ENCODE data around the gene DIPK1A.

DIPK1A gene

DNA sequence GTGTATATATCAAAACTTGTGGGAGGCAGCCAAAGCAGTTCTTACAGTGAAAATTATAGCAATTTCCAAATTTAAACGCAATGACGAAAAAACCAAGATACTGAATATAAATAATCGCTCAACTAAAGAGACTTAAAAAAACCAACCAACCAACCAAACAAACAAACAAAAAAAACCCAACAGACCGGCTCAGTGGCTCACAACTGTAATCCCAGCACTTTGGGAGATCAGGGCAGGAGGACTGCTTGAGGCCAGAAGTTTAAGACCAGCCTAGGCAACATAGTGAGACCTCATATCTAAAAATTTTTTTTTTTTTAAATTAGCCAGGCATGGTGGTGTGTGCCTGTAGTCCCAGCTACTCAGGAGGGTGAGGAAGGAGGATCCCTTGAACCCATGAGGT lies 106.0 kb downstream of the DIPK1A start:
- Histone ChIP-seq H3K4me1 (ENCODE audit: insufficient read depth, insufficient read length) (no peaks in the 10 kb centered on the region), H3K27me3 (ENCODE audit: insufficient read depth, insufficient read length) (no peaks in the 10 kb centered on the region), H3K4me3 (ENCODE audit: insufficient read length, low read depth) (no peak overlapping the region), H3K36me3 (ENCODE audit: insufficient read depth, insufficient read length, low read length) (no peaks in the 10 kb centered on the region), H3K9ac (ENCODE audit: insufficient read length, low read depth) (no peak overlapping the region), H3K9me3 (ENCODE audit: insufficient read depth, low read length) (no peaks in the 10 kb centered on the region)
- DNase-seq (ENCODE audit: low read depth, low spot score), result no peak
- TF ChIP-seq ZNF274 (IDR thresholded peaks at IDR 0.05; ENCODE audit: low read depth, low read length) (no peak), YY1 (IDR thresholded peaks at IDR 0.05; ENCODE audit: insufficient read depth, insufficient read length) (no peak), SUZ12 (IDR thresholded peaks at IDR 0.05; ENCODE audit: extremely low read depth, insufficient read depth, insufficient read length) (no peak)

DNA sequence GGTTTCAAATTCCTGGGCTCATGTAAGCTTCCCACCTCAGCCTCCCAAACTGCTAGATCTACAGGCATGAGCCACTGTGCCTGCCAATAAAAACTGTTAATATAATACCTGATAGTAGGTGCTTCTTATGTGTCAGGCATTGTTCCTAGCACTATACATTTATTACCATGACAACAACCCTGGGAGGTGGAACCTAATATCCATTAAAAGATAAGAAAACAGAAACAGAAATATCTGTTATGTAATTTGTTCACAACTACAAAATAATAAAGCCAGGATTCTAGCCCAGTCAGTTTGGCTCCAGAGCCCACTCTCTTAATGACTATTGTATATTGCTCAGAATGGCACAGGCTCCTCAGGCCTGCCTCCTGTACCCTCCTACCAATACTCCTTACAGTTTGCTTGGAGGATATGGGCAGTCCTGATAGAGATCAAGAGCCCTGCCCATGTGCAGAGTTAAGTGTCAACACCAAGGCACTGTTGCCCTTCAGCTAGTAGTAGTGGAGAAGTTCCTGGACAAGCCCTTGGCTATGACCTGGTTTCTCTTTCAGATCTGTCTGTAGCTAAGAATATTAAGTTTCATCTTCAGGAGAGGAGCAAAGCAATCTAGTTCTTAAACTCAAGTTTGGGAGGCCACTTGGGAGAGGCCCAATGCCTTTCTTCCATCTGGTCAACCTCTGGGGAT lies 107.0 kb downstream of the DIPK1A start:
- peaks cover 2% of the 10 kb centered on the region for H3K36me3 ChIP-seq (ENCODE audit: insufficient read depth, insufficient read length, low read length)
- H3K4me3 ChIP-seq (ENCODE audit: insufficient read length, low read depth), result no peak overlapping the region
- TF ChIP-seq YY1 (IDR thresholded peaks at IDR 0.05; ENCODE audit: insufficient read depth, insufficient read length), result no peak
- H3K9me3 ChIP-seq (ENCODE audit: insufficient read depth, low read length), result no peaks in the 10 kb centered on the region
- no peak overlapping the region for H3K9ac ChIP-seq (ENCODE audit: insufficient read length, low read depth)
- no peaks in the 10 kb centered on the region for H3K27me3 ChIP-seq (ENCODE audit: insufficient read depth, insufficient read length)
- DNase-seq (ENCODE audit: low read depth, low spot score), result no peak
- no peaks in the 10 kb centered on the region for H3K4me1 ChIP-seq (ENCODE audit: insufficient read depth, insufficient read length)

DNA sequence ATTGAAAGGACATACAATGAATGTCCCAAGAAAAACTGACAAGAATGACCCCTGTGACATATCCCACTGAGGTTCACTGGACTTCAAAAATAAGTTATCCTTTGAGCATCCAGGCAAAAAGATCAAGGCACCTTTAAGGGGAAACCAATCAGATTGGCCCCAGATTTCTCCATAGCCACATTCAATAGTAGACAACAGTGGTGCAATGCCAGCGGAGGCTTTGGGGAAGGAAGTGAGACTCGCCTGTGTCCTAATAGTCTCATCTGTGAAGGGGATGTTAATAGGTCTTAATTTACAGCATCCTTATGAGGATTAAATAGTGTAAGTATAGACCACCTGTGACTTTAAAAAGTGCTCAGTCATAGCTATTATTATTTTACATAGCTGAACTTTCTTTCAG lies 108.0 kb downstream of the DIPK1A start:
- H3K27me3 ChIP-seq (ENCODE audit: insufficient read depth, insufficient read length), result no peaks in the 10 kb centered on the region
- H3K4me3 ChIP-seq (ENCODE audit: insufficient read length, low read depth), result no peak overlapping the region
- H3K9me3 ChIP-seq (ENCODE audit: insufficient read depth, low read length), result no peaks in the 10 kb centered on the region
- H3K4me1 ChIP-seq (ENCODE audit: insufficient read depth, insufficient read length), result no peaks in the 10 kb centered on the region
- no peak for TF ChIP-seq YY1 (IDR thresholded peaks at IDR 0.05; ENCODE audit: insufficient read depth, insufficient read length)
- TF ChIP-seq SUZ12 (IDR thresholded peaks at IDR 0.05; ENCODE audit: extremely low read depth, insufficient read depth, insufficient read length), result no peak
- no peak for TF ChIP-seq ZNF274 (IDR thresholded peaks at IDR 0.05; ENCODE audit: low read depth, low read length)
- H3K36me3 ChIP-seq (ENCODE audit: insufficient read depth, insufficient read length, low read length), result peaks cover 2% of the 10 kb centered on the region
- no peak overlapping the region for H3K9ac ChIP-seq (ENCODE audit: insufficient read length, low read depth)
- DNase-seq (ENCODE audit: low read depth, low spot score), result no peak

DNA sequence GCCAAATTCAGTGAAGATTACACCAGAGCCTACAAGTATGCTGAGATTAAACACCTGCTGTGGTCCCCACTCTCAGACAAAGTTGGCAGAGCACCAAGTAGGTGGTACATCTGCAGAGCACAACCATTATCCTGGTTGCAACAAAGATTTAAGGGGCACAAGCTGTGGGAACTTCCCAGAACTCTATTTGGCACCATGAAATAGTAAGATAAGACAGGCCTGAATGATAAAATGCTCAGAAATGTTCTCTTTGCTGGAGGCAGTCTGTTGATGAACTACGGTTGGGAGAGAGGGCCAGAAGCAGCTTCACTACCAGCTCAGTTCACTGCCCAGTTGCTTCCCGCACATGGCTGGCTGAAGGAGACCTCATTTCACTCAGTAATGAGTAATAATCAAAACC lies 109.5 kb downstream of the DIPK1A start:
- Histone ChIP-seq H3K4me3 (ENCODE audit: insufficient read length, low read depth) (no peak overlapping the region), H3K9ac (ENCODE audit: insufficient read length, low read depth) (no peak overlapping the region), H3K27me3 (ENCODE audit: insufficient read depth, insufficient read length) (no peaks in the 10 kb centered on the region), H3K36me3 (ENCODE audit: insufficient read depth, insufficient read length, low read length) (peaks cover 2% of the 10 kb centered on the region), H3K9me3 (ENCODE audit: insufficient read depth, low read length) (no peaks in the 10 kb centered on the region), H3K4me1 (ENCODE audit: insufficient read depth, insufficient read length) (no peaks in the 10 kb centered on the region)
- no peak for TF ChIP-seq SUZ12 (IDR thresholded peaks at IDR 0.05; ENCODE audit: extremely low read depth, insufficient read depth, insufficient read length)
- no peak for TF ChIP-seq YY1 (IDR thresholded peaks at IDR 0.05; ENCODE audit: insufficient read depth, insufficient read length)
- TF ChIP-seq ZNF274 (IDR thresholded peaks at IDR 0.05; ENCODE audit: low read depth, low read length), result no peak
- DNase-seq (ENCODE audit: low read depth, low spot score), result no peak

DNA sequence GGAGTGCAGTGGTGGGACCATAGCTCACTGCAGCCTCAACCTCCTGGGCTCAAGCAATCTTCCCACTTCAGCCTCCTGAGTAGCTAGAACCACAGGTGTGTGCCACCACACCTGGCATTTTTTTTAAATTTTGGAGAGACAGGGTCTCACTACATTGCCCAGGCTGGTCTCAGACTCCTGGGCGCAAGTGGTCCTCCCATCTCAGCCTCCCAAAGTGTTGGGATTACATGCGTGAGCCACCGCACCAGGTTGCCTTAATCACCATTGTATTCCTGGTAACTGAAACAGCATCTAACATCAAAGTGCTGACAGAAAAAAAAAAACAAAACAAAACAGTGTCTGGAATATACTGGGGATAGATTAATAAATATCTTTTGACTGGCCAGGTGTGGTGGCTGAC lies 111.2 kb downstream of the DIPK1A start:
- Histone ChIP-seq H3K4me1 (ENCODE audit: insufficient read depth, insufficient read length) (no peaks in the 10 kb centered on the region), H3K27me3 (ENCODE audit: insufficient read depth, insufficient read length) (no peaks in the 10 kb centered on the region), H3K4me3 (ENCODE audit: insufficient read length, low read depth) (no peak overlapping the region), H3K36me3 (ENCODE audit: insufficient read depth, insufficient read length, low read length) (peaks cover 2% of the 10 kb centered on the region), H3K9ac (ENCODE audit: insufficient read length, low read depth) (no peak overlapping the region), H3K9me3 (ENCODE audit: insufficient read depth, low read length) (no peaks in the 10 kb centered on the region)
- DNase-seq (ENCODE audit: low read depth, low spot score), result no peak
- no peak for TF ChIP-seq ZNF274 (IDR thresholded peaks at IDR 0.05; ENCODE audit: low read depth, low read length)
- TF ChIP-seq SUZ12 (IDR thresholded peaks at IDR 0.05; ENCODE audit: extremely low read depth, insufficient read depth, insufficient read length), result no peak
- TF ChIP-seq YY1 (IDR thresholded peaks at IDR 0.05; ENCODE audit: insufficient read depth, insufficient read length), result no peak

DNA sequence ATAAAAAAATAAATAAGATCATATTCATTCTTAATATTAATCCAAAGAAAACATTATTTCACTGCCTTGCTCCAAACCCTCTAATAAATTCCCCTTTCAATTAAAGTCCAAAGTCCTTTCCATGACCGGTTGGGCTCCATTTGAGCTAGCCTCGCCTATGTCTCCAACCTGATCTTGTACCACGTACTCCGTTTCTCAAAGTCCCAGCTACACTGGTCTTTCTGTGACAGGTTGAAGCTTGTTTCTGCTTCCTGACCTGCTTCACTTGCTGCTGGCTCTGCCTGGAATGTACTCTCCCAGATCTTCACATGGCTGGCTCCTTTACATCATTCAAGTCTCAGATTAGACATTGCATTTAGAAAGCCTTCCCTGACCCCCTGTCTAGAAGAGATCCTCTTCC lies 113.1 kb downstream of the DIPK1A start:
- Histone ChIP-seq H3K4me3 (ENCODE audit: insufficient read length, low read depth) (no peak overlapping the region), H3K27me3 (ENCODE audit: insufficient read depth, insufficient read length) (no peaks in the 10 kb centered on the region), H3K4me1 (ENCODE audit: insufficient read depth, insufficient read length) (no peaks in the 10 kb centered on the region), H3K9me3 (ENCODE audit: insufficient read depth, low read length) (no peaks in the 10 kb centered on the region), H3K36me3 (ENCODE audit: insufficient read depth, insufficient read length, low read length) (peaks cover 16% of the 10 kb centered on the region), H3K9ac (ENCODE audit: insufficient read length, low read depth) (no peak overlapping the region)
- TF ChIP-seq YY1 (IDR thresholded peaks at IDR 0.05; ENCODE audit: insufficient read depth, insufficient read length) (no peak), SUZ12 (IDR thresholded peaks at IDR 0.05; ENCODE audit: extremely low read depth, insufficient read depth, insufficient read length) (no peak), ZNF274 (IDR thresholded peaks at IDR 0.05; ENCODE audit: low read depth, low read length) (no peak)
- no peak for DNase-seq (ENCODE audit: low read depth, low spot score)

DNA sequence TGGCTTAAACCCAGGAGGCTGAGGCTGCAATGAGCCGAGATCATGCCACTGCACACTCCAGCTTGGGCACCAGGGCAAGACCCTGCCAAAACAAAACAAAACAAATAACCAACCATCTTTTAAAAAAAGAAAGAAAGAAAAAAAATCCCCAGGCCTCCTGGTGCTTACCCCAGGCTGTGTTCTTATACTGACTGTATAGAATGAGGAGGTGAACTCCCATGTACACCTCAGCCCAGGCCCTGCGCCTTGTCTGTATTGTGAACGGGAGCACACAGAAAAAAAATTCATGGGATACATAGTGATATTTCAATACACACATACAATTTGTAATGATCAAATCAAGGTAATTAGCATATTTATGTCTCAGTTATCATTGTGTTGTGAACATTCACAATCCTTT lies 115.4 kb downstream of the DIPK1A start:
- TF ChIP-seq YY1 (IDR thresholded peaks at IDR 0.05; ENCODE audit: insufficient read depth, insufficient read length) (no peak), SUZ12 (IDR thresholded peaks at IDR 0.05; ENCODE audit: extremely low read depth, insufficient read depth, insufficient read length) (no peak), ZNF274 (IDR thresholded peaks at IDR 0.05; ENCODE audit: low read depth, low read length) (no peak)
- Histone ChIP-seq H3K4me3 (ENCODE audit: insufficient read length, low read depth) (no peak overlapping the region), H3K4me1 (ENCODE audit: insufficient read depth, insufficient read length) (no peaks in the 10 kb centered on the region), H3K36me3 (ENCODE audit: insufficient read depth, insufficient read length, low read length) (peaks cover 39% of the 10 kb centered on the region), H3K27me3 (ENCODE audit: insufficient read depth, insufficient read length) (no peaks in the 10 kb centered on the region), H3K9me3 (ENCODE audit: insufficient read depth, low read length) (no peaks in the 10 kb centered on the region), H3K9ac (ENCODE audit: insufficient read length, low read depth) (no peak overlapping the region)
- no peak for DNase-seq (ENCODE audit: low read depth, low spot score)
